T-cell (primary cell): ENCODE results near the gene MAPK8IP3. TPM values are rescaled to one million over a fixed set of nuclear protein-coding genes. Genes with fewer than 3 reads are reported as not detected.

Source experiments
- ATAC-seq, 4 experiments: fragments of 200-7000 bp in 3 of 4; fragments of 150-1000 bp in 1 of 4; cut with Tn5 transposase; replicated peaks in 1 of 4; 1 replicate in 3 of 4; 2 replicates in 1 of 4; pipeline ENCODE4 v1.10.0; 2021; ENCODE audit warnings: moderate library complexity in 3 of 4, mild to moderate bottlenecking in 2 of 4, moderate number of reproducible peaks in 1 of 4
- CTCF ChIA-PET, 2 donors: fragments of 300-600 bp; sonication (Branson Sonifier 250); formaldehyde crosslinking; loops; one replicate each; lab custom pipeline; 2022; ENCODE audit warnings: antibody characterized with exemption in 2 of 2; lab: Charles Lee
- POLR2A ChIA-PET, 2 donors: fragments of 300-600 bp; sonication (Branson Sonifier 250); formaldehyde crosslinking; loops; one replicate each; lab custom pipeline; 2022; ENCODE audit warnings: antibody characterized with exemption in 2 of 2; lab: Charles Lee
- DNase-seq, 35 experiments: peaks; one replicate each; pipeline versions ENCODE4 v3.0.0 to v3.0.0-alpha.2; 2013 to 2023
- H3K27ac ChIP-seq: one replicate; pipeline ENCODE4 v1.5.1; 2013; ENCODE audit warnings: low read length
- H3K27me3 ChIP-seq, 2 experiments: replicated peaks in 1 of 2; 1 replicate in 1 of 2; 2 replicates in 1 of 2; pipeline versions ENCODE4 v1.6.1 to v1.7.0; 2013; ENCODE audit warnings: low read length in 1 of 2, mixed read lengths in 1 of 2; ENCODE audit not compliant: control insufficient read depth in 2 of 2, insufficient read depth in 2 of 2; ENCODE audit errors: extremely low read depth in 1 of 2
- H3K36me3 ChIP-seq, 2 donors: 1 replicate in 1 of 2; 2 replicates in 1 of 2; pipeline versions ENCODE4 v1.6.1 to v1.7.0; 2013; ENCODE audit warnings: low read length in 1 of 2; ENCODE audit not compliant: control insufficient read depth in 2 of 2, insufficient read depth in 1 of 2; ENCODE audit errors: extremely low read depth in 1 of 2
- H3K4me1 ChIP-seq, 2 experiments: 1 replicate in 1 of 2; 2 replicates in 1 of 2; pipeline versions ENCODE4 v1.6.1 to v1.7.0; 2013; ENCODE audit warnings: low read length in 2 of 2, mixed read lengths in 1 of 2; ENCODE audit not compliant: insufficient read depth in 2 of 2, control insufficient read depth in 1 of 2; ENCODE audit errors: extremely low read depth in 1 of 2
- H3K4me3 ChIP-seq, 2 donors: 1 replicate in 1 of 2; 2 replicates in 1 of 2; pipeline versions ENCODE4 v1.5.1 to v1.7.0; 2013; ENCODE audit warnings: mild to moderate bottlenecking in 2 of 2, low read length in 1 of 2, moderate library complexity in 1 of 2; ENCODE audit not compliant: control insufficient read depth in 1 of 2; ENCODE audit errors: extremely low read depth in 1 of 2
- H3K9me3 ChIP-seq: 2 replicates; pipeline ENCODE4 v1.7.0; 2013
- H3K27ac Mint-ChIP-seq, 2 donors: one replicate each; pipeline ENCODE4 v1.8.0; 2020 to 2021; ENCODE audit warnings: mild to moderate bottlenecking in 2 of 2, mixed read lengths in 2 of 2
- H3K27me3 Mint-ChIP-seq, 2 donors: one replicate each; pipeline ENCODE4 v1.8.0; 2021 to 2022; ENCODE audit warnings: mixed read lengths in 2 of 2
- H3K36me3 Mint-ChIP-seq: one replicate; pipeline ENCODE4 v1.8.0; 2021; ENCODE audit warnings: mixed read lengths
- H3K4me1 Mint-ChIP-seq, 3 donors: one replicate each; pipeline ENCODE4 v1.8.0; 2020 to 2022; ENCODE audit warnings: mixed read lengths in 3 of 3, mild to moderate bottlenecking in 1 of 3
- H3K4me3 Mint-ChIP-seq, 3 donors: one replicate each; pipeline ENCODE4 v1.8.0; 2020 to 2022; ENCODE audit warnings: mild to moderate bottlenecking in 3 of 3, mixed read lengths in 3 of 3, moderate library complexity in 3 of 3
- H3K9me3 Mint-ChIP-seq, 3 donors: one replicate each; pipeline ENCODE4 v1.8.0; 2020 to 2022; ENCODE audit warnings: mixed read lengths in 3 of 3
- WGBS: methylation state at CpG from one replicate; pipeline ENCODE4 v1.1.5; 2013; ENCODE audit warnings: missing lambda C conversion rate; ENCODE audit not compliant: insufficient coverage; 5-methylcytosine and 5-hydroxymethylcytosine counted together
- total RNA-seq, 35 experiments: library from RNA in 6 of 35; stranded (reverse) in 6 of 35; fragments of 120-200 nt in 1 of 35; gene quantifications; one replicate each; pipeline versions ENCODE4 v1.2.1 to v1.2.4 and lab custom pipeline; 2013 to 2026

MAPK8IP3 gene
- total RNA-seq, 5 donors from 2014 or later (not counting 1 experiment from before 2014, with no cell fraction given), result 216 to 309 (median 290) TPM

DNA sequence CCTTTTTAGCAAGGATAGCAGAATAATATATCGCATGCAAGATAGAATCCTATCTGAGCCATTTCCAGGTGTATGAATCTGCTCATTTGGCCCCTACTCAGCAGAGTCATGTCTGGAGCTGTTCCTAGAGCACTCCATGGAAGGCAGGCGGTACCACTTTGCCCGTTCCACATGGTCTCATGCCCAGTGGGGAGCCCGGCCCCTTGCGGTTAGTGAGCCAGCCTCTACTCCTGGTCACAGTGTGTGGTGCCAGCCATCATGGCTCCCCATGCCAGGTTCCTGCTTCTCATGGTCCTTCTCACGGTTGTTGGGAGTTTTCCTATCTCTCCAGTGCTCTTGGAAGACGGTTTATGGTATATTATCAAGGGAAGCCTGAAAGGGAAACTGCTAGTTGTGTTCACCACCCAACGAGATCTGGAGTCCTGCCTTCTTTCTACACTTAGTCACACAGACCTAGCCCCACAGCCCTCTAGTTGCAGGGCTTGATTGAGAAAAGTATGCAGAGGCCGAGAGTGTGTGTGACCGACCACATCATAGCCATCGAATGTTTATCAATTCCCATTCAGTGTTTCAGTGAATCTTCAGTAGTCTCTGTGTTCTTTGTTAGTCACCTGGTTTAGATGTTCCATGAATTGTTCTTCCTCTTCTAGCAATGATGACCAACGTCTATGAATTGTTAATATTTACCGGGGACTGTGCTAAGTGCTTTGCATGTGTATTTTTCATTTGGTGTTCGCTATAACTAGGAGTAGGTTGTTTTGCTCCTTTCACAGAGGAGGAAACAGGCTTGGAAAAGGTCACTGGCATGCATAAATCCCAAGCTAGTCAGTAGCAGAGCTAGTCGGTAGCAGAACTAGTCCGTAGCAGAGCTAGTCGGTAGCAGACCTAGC lies 18.3 kb upstream of the MAPK8IP3 start:
- POLR2A ChIA-PET, result no interaction called here
- CTCF ChIA-PET, result no interaction called here
- Histone ChIP-seq H3K27ac (no peak overlapping the region), H3K36me3 (peaks cover 16 to 58% of the 10 kb centered on the region in 2 donors), H3K9me3 (no peaks in the 10 kb centered on the region), H3K4me1 (no peaks in the 10 kb centered on the region), H3K4me3 (no peak overlapping the region), H3K27me3 (no peaks in the 10 kb centered on the region)
- 95% methylated on average over 9 of the region's 17 CpGs for WGBS
- no peak overlapping the region for H3K4me3 Mint-ChIP-seq
- H3K36me3 Mint-ChIP-seq, result peaks cover 30% of the 10 kb centered on the region
- ATAC-seq, result no peak
- no peak overlapping the region for H3K27ac Mint-ChIP-seq
- no peak for DNase-seq
- H3K27me3 Mint-ChIP-seq, result no peaks in the 10 kb centered on the region
- H3K9me3 Mint-ChIP-seq, result no peaks in the 10 kb centered on the region
- H3K4me1 Mint-ChIP-seq, result peaks cover 6 to 8% (median 6%) of the 10 kb centered on the region in 3 donors

DNA sequence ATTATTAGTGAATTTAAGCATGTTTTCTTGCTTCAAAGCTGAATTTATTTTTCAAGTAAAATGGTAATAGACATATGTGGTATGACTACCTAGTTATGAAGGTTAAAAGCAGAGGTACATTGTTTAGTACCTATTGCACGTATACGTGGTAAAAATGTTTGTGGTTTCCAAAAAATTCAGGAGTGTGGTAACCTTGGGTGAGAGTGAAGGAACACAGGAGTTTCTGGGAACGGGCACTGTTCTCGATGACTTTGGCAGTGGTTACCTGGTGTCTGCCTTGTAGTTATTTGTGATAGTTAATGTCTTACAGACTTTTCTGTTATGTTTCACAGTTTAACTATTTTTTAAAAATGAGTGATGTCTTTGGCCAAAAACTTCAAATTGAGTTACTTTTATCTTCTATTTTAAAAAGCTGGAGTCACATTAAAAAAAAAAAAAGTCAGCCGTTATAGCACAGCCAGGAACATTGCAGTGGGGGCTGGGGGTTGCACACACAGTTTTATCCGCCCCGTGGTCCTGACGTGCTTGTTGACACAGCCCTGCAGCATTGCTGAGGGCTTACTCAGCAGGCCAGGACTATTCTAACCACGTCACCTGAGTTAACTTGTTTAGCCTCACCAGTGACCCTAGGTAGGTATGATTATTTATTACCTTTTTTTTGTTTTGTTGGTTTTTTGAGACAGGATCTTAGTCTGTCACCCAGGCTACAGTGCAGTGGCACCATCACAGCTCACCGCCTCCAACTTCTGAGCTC lies 17.0 kb upstream of the MAPK8IP3 start:
- ChIA-PET POLR2A (no interaction called here), CTCF (no interaction called here)
- H3K27ac ChIP-seq, result no peak overlapping the region
- H3K4me1 ChIP-seq, result no peaks in the 10 kb centered on the region
- H3K4me3 Mint-ChIP-seq, result no peak overlapping the region
- no peaks in the 10 kb centered on the region for H3K27me3 ChIP-seq
- no peaks in the 10 kb centered on the region for H3K9me3 Mint-ChIP-seq
- no peak overlapping the region for H3K27ac Mint-ChIP-seq
- H3K4me1 Mint-ChIP-seq, result peaks cover 2 to 6% (median 3%) of the 10 kb centered on the region in 3 donors
- ATAC-seq (no peak), DNase-seq (no peak)
- H3K27me3 Mint-ChIP-seq, result no peaks in the 10 kb centered on the region
- H3K4me3 ChIP-seq, result no peak overlapping the region
- peaks cover 21 to 64% of the 10 kb centered on the region in 2 donors for H3K36me3 ChIP-seq
- H3K9me3 ChIP-seq, result no peaks in the 10 kb centered on the region
- H3K36me3 Mint-ChIP-seq, result peaks cover 37% of the 10 kb centered on the region
- 96% methylated on average over 7 of the region's 10 CpGs for WGBS

DNA sequence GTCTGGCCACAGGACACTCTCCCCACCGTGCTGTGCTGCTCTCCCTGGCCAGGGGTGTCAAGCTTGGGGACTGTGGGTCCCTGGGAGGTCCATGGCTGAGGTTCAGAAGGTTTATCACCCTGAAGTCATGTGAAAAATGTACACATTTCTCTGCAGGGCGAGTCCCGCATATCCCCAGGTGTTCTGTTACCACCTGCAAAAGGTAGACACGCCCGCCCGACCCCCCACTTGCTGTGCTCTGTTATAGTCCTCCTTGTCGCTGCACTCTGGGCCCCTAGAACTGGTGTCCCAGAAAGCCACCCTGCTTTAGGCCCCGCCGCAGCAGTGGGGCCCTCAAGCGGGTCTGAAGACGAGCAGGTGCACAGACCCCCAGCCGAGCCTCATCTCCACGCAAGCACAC lies 16.1 kb upstream of the MAPK8IP3 start:
- WGBS, result 98% methylated on average over 11 of the region's 13 CpGs
- ChIA-PET POLR2A (no interaction called here), CTCF (no interaction called here)
- no peak overlapping the region for H3K4me3 ChIP-seq
- H3K27ac ChIP-seq, result no peak overlapping the region
- no peaks in the 10 kb centered on the region for H3K27me3 ChIP-seq
- Mint-ChIP-seq H3K4me3 (no peak overlapping the region), H3K9me3 (no peaks in the 10 kb centered on the region), H3K27ac (no peak overlapping the region), H3K36me3 (peaks cover 41% of the 10 kb centered on the region), H3K4me1 (peaks cover 2 to 6% (median 3%) of the 10 kb centered on the region in 3 donors), H3K27me3 (no peaks in the 10 kb centered on the region)
- no peaks in the 10 kb centered on the region for H3K4me1 ChIP-seq
- ATAC-seq, result no peak
- peaks cover 22 to 67% of the 10 kb centered on the region in 2 donors for H3K36me3 ChIP-seq
- no peak for DNase-seq
- H3K9me3 ChIP-seq, result no peaks in the 10 kb centered on the region

DNA sequence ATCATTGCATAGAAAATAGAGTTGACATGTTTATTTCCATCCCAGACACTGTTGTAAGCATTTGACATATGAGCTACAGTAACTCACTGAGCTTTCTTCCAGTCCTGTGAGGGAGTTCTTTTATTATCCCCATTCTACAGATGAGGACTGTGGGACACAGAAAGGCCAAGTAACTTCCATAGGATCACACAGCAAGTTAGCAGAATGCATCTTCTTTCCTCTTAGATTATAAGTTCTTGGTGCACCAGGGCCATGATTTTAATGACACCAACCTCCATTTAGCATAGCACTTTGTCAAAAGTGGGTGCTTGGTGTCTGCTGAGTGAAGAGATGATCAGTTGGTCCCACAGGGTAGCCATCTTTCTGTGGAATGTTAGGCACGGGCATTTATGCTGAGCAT lies 15.2 kb upstream of the MAPK8IP3 start:
- Histone ChIP-seq H3K9me3 (no peaks in the 10 kb centered on the region), H3K4me1 (no peaks in the 10 kb centered on the region), H3K27ac (no peak overlapping the region), H3K27me3 (no peaks in the 10 kb centered on the region), H3K36me3 (peaks cover 22 to 64% of the 10 kb centered on the region in 2 donors), H3K4me3 (no peak overlapping the region)
- Mint-ChIP-seq H3K4me1 (peaks cover 2 to 6% (median 3%) of the 10 kb centered on the region in 3 donors), H3K27me3 (no peaks in the 10 kb centered on the region), H3K4me3 (no peak overlapping the region), H3K36me3 (peaks cover 38% of the 10 kb centered on the region), H3K9me3 (no peaks in the 10 kb centered on the region), H3K27ac (no peak overlapping the region)
- CTCF ChIA-PET, result interaction anchor here in 1 of 2 donors (0.6 kb wide), 1 partner anchor 14 kb away, joined by 3 read pairs; no protein-coding TSS in a partner anchor
- WGBS, result no CpG with 5 or more reads among the region's 1 CpG
- ATAC-seq (no peak), DNase-seq (no peak)
- POLR2A ChIA-PET, result no interaction called here

DNA sequence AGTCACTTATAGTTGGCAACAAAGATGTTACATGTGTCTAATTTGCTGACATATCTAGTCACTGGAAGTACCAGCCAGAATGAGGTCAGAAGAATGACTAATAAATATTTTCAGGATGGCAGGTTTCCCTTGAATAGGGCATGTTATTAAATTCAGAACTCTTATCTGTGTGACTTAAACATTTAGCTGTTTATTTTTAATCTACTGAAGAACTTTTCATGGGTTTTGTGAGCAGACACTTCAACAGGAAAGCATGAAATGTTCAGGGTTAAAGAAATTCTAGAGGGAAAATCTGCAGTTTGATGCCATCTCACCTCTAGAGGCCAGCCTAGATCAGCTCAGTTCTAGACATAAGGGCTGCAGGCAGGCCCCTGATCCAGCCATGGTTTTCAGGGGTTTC lies 14.7 kb upstream of the MAPK8IP3 start:
- no peaks in the 10 kb centered on the region for H3K9me3 Mint-ChIP-seq
- peaks cover 2 to 6% (median 3%) of the 10 kb centered on the region in 3 donors for H3K4me1 Mint-ChIP-seq
- H3K27ac Mint-ChIP-seq, result no peak overlapping the region
- ChIA-PET POLR2A (no interaction called here), CTCF (interaction anchor here in 1 of 2 donors (0.6 kb wide), 1 partner anchor 14 kb away, joined by 3 read pairs; no protein-coding TSS in a partner anchor)
- Histone ChIP-seq H3K36me3 (peaks cover 22 to 62% of the 10 kb centered on the region in 2 donors), H3K27ac (no peak overlapping the region), H3K9me3 (no peaks in the 10 kb centered on the region), H3K4me1 (no peaks in the 10 kb centered on the region), H3K27me3 (no peaks in the 10 kb centered on the region), H3K4me3 (no peak overlapping the region)
- no peaks in the 10 kb centered on the region for H3K27me3 Mint-ChIP-seq
- ATAC-seq (no peak), DNase-seq (no peak)
- no peak overlapping the region for H3K4me3 Mint-ChIP-seq
- H3K36me3 Mint-ChIP-seq, result peaks cover 37% of the 10 kb centered on the region

DNA sequence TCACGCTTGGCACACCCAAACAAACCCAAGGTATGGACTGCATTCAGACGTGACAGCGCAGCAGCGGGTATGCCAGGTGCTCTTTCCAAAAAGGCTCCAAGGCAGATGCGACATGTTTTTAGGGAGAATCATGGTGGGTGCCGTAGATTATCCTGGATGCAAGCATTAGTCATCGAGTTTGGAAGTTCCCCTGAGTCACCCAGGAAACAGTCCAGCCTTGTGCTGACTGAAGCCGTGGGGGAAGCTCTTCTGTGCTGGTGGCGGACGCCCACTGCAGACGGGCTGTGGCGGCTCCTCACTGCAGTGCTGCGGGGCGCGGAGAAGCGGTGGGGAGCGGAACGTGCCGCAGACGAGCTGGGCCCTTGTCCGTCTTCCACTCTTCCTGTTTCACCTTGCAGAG lies 14.0 kb upstream of the MAPK8IP3 start:
- Mint-ChIP-seq H3K9me3 (no peaks in the 10 kb centered on the region), H3K27me3 (no peaks in the 10 kb centered on the region), H3K27ac (no peak overlapping the region), H3K4me3 (no peak overlapping the region), H3K4me1 (peaks cover 2 to 6% (median 3%) of the 10 kb centered on the region in 3 donors), H3K36me3 (peaks cover 40% of the 10 kb centered on the region)
- no peak overlapping the region for H3K4me3 ChIP-seq
- CTCF ChIA-PET, result no interaction called here
- DNase-seq (no peak), ATAC-seq (no peak)
- peaks cover 22 to 61% of the 10 kb centered on the region in 2 donors for H3K36me3 ChIP-seq
- no peaks in the 10 kb centered on the region for H3K4me1 ChIP-seq
- H3K9me3 ChIP-seq, result no peaks in the 10 kb centered on the region
- POLR2A ChIA-PET, result no interaction called here
- no peaks in the 10 kb centered on the region for H3K27me3 ChIP-seq
- H3K27ac ChIP-seq, result no peak overlapping the region
- WGBS, result 94% methylated on average over 21 of the region's 21 CpGs
